MV-4-11 (cell line): ENCODE data around the gene TRABD.
A peak's percentile ranks its signal among the peaks of the same experiment; 100 is the strongest.
"Not testable (repeated sequence)": the region's sequence is repeated elsewhere in the genome, so short reads cannot be mapped to it uniquely, and the experiment has no call there.

ENCODE experiments used
- DNase-seq: peaks from one replicate; lab custom pipeline; 2025; lab: John Stamatoyannopoulos, UW

The TRABD gene, protein sequence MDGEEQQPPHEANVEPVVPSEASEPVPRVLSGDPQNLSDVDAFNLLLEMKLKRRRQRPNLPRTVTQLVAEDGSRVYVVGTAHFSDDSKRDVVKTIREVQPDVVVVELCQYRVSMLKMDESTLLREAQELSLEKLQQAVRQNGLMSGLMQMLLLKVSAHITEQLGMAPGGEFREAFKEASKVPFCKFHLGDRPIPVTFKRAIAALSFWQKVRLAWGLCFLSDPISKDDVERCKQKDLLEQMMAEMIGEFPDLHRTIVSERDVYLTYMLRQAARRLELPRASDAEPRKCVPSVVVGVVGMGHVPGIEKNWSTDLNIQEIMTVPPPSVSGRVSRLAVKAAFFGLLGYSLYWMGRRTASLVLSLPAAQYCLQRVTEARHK

DNA sequence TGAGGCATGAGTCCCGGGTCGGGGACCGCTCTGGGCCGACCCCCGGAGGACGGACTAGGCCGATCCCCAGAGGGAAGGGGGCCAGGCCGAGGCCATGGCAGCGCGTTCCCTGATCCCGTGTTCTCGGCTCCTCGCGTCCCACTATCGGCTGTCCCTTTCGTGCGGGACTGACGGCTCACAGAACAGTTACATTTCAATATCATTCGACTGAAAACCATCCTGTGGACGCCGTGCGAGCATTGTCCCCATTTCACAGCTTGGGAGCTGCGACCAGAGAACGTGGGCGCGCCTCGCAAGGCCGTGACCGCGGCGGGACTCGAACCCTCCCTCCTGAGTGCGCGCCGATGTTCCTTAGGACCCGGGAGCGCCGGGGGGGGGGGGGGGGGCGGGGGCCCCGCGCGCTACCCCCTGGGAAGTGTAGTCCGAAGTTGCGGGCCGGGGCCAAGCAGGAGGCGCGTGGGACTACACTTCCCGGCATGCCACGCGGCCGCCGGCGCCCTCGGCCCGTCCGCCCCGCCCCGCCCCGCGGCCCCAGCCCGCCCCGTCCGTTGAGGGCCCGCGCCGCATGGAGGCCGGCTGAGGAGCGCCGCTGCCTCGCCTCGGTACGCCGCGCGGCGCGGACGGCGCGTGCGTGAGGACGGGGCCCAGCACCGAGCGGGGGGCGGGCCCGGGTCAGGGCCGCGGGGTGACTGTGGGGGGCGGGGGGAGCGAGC lies at the start of gene TRABD:
TRABD (plus strand) TSS at position 539 of the 713 bp plus-strand sequence. CDS start 7,148 bp downstream, outside the sequence.
- peak; percentile 88 for DNase-seq

DNA sequence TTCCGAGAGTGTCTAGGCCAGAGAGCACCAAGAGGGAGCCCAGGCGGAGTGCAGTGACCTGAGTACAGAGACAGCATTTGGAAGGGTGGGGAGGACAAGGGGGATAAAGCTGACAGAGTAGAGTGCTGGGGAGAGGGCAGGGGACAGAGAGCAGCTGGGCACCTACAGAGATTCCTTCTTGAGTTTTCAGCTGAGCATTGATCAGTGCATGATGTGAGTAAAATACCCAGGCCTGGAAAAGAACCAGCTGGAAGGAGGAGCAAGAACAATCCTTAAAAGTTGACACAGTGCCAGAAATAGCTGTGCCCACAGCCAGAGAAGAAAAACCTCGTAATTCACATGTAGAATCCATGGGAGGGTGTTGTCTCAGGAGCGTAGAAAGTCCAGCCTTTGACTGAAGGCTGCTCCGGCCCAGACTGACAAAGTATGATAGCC lies 49.1 kb upstream of the TRABD start:
- DNase-seq, result no peak

DNA sequence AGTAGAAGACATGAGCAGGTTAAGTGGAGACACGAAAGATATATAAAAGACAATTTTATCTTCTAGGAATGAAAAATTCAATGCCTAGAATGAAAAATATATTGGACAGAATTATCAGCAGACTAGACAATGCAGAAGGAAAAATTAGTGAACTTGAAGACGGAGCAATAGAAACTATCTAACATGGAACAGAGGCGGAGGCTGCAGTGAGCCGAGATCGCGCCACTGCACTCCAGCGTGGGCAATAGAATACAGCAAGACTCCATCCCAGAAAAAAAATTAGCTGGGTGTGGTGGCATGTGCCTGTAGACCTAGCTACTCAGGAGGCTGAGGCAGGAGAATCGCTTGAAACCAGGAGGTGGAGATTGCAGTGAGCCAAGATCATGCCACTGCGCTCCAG lies 48.4 kb upstream of the TRABD start:
- DNase-seq, result not testable (repeated sequence)

DNA sequence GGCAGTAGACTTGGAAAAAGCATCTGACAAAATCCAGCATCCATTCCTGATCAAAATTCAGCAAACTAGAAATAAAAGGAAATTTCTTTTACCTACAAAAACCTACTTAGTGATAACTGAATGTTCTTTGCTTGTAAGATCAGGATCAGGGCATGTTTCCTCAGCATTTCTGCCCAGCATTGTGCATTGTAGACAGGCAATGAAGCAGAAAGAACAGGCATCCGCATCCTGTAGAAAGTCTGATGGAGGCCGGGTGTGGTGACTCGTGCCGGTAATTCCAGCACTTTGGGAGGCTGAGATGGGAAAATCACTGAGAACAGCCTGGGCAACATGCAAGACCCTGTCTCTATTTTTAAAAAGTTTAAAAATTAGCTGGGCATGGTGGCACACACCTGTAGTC lies 47.7 kb upstream of the TRABD start:
- DNase-seq, result no peak

DNA sequence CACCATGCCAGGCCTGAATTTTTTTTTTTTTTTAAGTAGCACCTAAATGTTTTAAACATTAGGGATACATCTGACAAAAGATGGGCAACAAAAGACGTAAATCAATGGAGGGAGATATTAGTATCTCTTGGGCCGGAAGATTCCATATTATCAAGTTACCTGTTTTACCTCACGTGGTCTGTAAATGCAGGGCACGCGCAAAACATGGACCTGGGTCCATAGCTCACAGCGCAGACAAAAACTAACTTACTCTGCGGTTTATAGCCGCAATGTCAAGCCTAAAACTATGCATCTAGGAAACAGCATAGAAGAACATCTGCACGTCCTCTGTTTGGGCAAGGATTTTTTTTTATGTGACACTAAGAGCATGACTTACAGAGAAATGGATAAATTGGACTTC lies 46.7 kb upstream of the TRABD start:
- DNase-seq, result no peak

DNA sequence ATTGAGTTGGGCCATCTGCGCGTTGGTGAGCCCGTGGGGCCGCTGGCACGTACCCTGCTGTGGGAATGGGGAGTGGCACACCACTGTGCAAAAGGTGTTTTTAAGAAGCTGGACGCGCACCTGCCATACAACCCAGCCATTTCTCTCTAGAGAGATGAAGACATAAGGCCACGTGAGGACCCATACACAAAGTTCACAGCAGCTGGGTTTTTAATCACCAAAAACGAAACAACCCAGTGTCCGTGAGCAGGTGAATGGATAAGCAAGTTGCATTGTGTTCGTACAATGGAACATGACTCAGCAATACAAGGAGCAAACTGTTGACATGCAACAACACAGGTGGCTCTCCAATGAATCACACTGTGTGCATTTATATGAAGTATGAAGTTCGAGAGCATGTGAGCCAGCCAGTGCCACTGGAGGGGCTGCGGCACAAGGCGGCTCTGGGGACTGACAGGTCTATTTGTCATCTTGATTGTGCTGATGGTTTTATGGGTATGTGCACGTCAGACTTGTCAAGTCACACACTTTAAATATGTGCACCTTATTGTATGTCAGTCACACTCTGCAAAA lies 45.8 kb upstream of the TRABD start:
- no peak for DNase-seq

DNA sequence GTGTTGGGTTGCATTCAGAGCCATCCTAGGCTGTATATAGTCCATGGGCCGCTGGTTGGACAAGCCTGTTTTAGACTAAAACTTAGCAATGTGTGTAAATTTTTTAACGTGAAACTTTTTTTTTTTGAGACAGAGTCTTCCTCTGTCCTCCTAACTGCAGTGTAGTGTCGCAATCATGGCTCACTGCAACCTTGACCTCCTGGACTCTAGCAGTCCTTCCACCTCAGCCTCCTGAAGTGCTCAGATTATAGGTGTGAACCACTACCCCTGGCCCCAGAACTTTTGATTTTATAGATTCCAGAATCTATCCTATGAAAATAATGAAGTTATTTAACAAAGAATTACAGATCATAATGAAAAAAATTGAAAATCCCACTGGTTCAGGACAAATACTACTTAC lies 45.1 kb upstream of the TRABD start:
- no peak for DNase-seq

DNA sequence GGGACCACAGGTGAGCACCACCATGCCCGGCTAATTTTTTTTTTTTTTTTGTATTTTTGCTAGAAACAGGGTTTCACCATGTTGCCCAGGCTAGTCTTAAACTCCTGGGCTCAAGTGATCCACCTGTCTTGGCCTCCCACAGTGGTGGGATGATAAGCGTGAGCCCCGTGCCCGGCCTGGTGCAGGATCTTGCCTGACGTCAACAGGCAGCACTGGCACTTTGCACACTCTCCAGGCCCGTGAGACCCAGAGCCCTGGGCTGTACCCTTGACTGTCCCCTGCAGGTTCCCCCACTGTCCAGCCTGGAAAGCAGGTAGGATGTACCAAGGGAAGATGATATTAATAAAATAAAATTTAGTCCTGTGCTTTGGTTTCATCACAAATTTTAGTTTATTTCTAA lies 44.3 kb upstream of the TRABD start:
- no peak for DNase-seq

DNA sequence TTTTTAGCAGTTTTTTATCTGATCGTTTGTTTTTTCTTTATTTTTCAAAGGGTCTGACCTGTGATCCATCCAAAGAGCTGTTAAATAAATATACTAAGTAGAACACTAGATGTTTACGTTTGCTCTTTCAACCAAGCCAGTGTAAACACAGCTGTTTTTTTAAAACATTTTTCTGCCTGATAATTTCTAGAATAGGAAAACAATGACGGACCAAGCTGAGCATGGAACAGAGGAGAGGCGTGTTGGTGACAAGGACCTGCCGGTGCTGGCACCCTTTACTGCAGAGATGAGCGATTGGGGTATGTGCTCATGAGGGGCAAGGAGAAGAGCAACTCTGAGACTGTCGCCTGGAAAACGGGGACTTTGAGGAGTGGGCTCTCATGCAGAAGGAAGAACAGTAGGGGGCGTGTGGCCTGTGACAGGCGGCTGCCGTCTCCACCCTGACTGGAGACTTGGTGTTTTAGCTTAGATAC lies 43.8 kb upstream of the TRABD start:
- DNase-seq, result no peak

DNA sequence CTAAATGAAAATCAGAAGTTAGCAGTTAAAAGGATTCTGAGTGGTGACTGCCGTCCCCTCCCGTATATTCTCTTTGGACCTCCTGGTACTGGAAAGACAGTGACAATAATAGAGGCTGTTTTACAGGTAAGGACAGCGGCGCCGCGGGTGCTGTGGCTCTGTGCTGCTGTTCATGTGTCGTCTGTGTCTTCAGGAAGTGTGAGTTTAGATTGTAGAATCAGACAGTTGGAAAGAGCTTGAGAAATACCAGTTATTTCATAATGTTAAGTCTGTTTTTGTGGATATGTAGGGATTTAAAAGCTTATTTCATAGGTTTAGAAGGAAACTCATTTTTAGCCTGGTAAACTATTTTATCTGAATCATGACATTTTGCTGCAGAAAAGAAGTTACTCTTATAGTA lies 42.6 kb upstream of the TRABD start:
- peak; percentile 87 for DNase-seq

DNA sequence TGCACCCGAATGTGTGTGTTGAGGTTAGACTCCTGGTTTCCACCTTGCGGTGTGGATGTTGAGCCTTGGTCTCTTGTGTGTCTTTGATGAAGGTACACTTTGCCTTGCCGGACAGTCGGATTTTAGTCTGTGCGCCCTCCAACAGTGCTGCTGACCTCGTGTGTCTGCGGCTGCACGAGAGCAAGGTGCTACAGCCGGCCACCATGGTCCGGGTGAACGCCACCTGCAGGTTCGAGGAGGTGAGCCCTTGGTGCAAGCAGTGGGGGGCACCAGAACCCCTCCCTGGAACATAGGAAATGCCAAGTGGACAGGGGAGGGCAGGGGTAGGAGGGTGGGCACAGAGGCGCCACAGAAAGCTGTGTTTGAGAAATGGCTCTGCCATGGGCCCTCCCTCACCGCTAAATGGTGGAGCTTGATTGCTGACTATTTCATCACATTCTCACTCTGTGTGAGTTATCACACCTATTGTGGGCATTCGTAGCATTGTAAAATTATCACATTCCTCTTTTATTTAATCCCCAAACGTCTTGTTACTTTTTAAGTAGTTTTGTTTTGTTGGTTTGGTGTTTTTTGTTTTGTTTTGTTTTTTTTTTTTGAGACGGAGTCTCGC lies 41.6 kb upstream of the TRABD start:
- DNase-seq, result peak; percentile 25

DNA sequence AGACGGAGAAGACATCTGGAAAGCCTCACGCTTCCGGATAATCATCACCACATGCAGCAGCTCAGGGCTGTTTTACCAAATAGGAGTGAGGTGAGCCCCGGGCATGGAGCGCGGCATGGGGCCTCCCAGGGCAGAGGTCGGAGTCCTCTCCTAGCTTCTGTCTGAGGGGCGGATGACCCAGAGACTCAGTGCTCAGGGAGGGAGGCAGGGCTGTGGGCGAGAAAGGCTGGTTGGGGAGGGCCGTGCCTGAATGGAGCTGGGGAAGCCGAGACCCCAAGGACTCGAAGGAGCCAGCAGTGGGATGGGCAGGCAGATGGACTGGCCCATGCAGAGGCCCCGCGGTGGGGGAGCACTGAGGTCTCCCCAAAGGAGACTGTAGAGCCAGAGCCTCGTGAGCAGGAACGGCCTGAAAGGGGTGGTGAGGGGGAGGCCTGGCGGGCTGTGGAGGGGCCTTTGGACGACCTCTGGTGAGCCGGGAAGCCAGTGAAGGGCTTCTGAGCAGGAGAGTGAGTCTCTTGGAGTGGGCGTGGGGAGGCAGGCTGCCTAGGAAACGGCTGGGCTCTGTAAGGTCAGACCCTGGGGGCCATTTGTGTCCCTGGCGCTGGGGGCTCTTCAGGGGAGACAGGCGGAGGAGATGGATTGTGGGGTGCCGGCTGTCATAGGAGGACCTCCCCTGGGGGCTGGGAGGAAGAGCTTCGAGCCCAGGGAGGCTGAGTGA lies 39.8 kb upstream of the TRABD start:
- no peak for DNase-seq

DNA sequence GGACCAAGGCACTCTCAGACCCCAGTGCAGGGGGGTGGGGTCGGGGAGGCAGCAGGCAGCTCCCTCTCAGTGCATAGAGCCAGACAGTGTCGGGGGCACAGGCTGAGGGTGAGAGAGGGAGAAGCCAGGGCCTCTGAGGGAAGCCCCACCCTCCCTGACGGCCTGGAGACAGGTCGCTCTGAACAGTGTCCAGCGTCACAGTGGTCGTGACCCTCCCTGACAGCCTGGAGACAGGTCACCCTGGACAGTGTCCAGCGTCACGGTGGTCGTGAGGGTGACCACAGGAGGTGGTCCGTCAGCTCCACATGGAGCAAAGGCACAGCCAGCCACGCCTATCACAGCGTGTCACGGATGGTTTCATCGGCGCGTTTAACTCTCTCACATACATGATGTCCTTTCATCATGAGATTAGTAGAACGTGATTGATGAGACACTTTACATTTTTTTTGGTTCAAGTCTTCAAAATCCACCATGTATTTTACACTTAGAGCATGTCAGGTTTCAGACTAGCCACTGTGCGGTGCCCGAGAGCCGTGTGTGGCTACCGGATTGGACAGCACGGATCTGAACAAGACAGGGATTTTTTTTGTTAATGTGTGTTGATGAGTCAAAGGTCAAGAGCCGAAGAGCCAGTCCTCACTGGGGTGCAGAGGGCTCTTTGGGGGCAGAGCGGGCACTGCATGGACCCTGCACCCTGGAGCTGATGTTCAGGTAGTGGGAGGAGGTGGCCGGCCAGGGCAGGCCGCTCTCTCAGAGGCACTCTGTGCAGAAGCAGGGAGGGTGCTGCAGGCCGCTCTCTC lies 39.1 kb upstream of the TRABD start:
- DNase-seq, result peak; percentile 67

DNA sequence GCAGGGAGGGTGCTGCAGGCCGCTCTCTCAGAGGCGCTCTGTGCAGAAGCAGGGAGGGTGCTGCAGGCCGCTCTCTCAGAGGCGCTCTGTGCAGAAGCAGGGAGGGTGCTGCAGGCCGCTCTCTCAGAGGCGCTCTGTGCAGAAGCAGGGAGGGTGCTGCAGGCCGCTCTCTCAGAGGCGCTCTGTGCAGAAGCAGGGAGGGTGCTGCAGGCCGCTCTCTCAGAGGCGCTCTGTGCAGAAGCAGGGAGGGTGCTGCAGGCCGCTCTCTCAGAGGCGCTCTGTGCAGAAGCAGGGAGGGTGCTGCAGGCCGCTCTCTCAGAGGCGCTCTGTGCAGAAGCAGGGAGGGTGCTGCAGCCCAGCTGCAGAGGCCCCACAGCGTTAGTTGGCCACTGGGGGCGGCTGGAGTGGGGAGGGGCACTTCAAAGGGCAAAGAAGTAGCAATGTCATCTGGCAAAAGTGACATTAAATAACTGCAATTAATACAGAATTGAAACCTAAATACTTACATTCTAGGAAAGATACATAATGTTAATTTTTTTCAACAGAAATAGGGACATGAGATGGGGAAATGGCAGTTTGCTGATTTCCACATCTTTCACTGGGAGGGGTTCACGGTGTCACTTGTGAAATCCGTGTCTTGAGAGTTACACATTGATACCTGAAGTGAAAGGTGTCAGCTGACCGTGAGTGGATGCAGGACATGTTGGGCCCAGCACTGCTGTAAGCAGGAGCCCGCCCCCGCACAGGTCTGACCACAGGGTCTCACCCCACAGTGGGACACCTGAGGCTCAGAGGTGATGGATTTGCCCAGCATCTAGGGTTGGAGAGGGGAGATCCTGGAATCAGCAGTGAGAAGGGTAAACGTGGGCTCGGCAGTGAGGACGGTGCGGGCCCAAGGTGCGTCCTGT lies 38.2 kb upstream of the TRABD start:
- DNase-seq, result peak; percentile 52

DNA sequence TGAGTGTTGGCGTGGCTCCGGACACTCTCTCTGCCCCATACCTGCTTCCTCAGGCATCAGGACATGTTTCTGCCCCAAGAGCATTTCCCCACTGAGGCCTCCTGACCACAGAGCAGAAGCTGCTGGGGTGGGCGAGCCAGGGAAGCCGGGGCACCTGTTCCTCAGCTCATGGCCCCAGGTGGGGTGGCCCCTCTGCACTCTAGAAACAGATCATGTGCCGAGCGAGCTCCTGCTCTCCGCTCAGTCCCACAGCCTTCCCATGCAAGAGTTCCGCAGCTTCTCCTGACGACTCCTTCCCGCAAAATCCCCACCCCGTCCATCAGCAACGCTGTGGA lies 37.6 kb upstream of the TRABD start:
- no peak for DNase-seq

DNA sequence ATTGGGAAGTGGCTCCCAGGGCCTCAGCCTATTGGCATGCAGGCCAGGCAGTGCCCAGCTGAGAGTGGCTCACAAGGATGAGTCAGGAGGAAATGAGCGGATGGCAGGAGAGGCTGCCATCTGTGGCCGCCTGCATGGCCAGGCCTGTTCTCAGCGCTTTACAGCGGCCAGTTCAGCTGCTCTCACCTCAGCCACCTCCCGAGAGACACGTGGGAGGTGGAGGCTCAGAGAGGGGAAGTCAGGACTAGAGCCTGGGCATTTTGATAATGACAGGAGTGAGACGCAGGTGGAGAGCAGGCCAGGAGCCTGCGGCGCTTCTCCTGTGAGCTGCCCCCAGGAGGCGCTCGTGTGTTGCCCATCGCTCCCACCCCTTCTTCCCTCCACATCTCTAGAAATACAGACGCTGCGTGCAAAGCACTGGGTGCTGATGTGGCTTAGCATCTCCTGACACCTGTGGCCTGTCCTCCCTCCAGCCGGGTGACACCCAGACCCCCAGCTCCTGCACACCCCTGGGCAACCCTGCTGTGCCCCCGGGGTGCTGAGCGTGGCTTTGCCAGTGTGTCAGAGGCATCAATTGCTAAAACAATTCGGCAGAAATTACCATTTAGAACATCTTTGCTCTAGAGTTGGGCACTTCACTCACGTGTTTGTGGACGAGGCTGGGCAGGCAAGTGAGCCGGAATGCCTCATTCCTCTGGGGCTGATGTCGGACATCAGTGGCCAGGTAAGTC lies 36.6 kb upstream of the TRABD start:
- DNase-seq, result peak; percentile 76

DNA sequence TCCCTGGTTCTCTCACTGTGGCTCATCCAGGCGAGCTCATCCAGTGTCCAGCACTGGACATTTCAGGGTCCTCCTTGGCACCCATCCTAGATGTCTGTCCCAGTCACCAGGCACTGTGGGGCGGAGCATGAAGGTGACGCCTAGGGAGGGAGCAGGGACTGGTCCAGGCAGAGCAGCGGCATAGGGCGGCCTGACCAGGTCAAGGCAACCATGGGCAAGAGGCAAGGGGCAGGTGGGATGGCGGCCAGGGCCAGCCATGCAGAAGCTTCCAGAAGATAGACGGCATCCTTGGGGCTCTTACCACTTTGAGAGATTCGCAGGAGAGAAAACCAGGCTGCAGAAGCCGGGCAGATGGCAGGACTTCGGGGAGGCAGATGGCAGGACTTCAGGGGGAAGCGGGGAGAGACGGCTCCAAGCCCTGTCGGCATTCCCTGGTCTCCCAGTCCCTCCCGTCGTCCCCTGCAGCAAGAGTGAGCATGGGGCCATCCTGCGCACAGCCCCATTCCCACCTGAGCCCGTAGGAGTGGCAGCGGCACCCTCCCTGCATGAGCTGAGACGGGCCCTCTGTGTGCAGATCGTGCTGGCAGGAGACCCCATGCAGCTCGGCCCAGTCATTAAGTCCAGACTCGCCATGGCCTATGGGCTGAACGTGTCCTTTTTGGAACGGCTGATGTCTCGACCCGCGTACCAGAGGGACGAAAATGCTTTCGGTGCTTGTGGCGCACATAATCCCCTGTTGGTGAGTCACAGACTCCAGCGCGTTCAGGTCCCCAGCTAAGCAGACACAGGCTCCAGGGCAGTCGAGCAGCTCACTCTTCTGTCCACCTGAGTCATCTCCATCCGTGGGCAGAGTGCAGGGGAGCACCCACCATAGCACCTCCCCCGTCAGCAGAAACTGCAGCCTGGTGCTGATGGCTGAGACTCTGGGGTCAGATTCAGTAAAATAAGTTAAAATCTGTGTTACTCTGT lies 35.3 kb upstream of the TRABD start:
- DNase-seq, result peak; percentile 51
